Right atrium auricular region (tissue), 2 donors: ENCODE measurements around the gene RARRES2. TPM values are rescaled to one million over a fixed set of nuclear protein-coding genes. Genes with fewer than 3 reads are reported as not detected.

ENCODE experiments used
- DNase-seq: peaks from one replicate; pipeline ENCODE4 v3.0.0-alpha.2; 2019; ENCODE audit warnings: low spot score
- H3K27ac ChIP-seq, 2 donors: fragments of 200-600 bp; sonication (generic); 1 replicate in 1 of 2; 2 replicates in 1 of 2; pipeline ENCODE4 v1.5.1; 2016 to 2019
- H3K27me3 ChIP-seq, 2 donors: fragments of 200-600 bp; sonication (generic); one replicate each; pipeline versions ENCODE4 v1.5.1 to v1.6.0; 2017 to 2019
- H3K36me3 ChIP-seq: fragments of 200-600 bp; sonication (generic); one replicate; pipeline ENCODE4 v1.5.1; 2016
- H3K4me1 ChIP-seq, 2 donors: fragments of 200-600 bp; sonication (generic); one replicate each; pipeline versions ENCODE4 v1.5.1 to v1.6.0; 2017 to 2019
- H3K4me3 ChIP-seq, 2 donors: fragments of 200-600 bp; sonication (generic); 1 replicate in 1 of 2; 2 replicates in 1 of 2; pipeline ENCODE4 v1.5.1; 2017 to 2019; ENCODE audit warnings: mild to moderate bottlenecking in 1 of 2, moderate library complexity in 1 of 2
- H3K9me3 ChIP-seq, 2 donors: fragments of 200-600 bp; sonication (generic); one replicate each; pipeline ENCODE4 v1.5.1; 2019
- CTCF ChIP-seq, 2 donors: fragments of 200-600 bp; sonication (generic); IDR thresholded peaks; one replicate each; pipeline ENCODE4 v1.5.1; 2019; ENCODE audit warnings: antibody characterized with exemption in 2 of 2
- total RNA-seq, 2 donors: library from RNA; depleted of rRNA; stranded (reverse); fragments of >200 nt; gene quantifications; one replicate each; pipeline ENCODE4 v1.1.0, GENCODE V29; 2016

Gene RARRES2
- total RNA-seq, 2 donors from 2014 or later = 105 to 197 TPM

- Histone ChIP-seq H3K27ac (no peak overlapping the region), H3K9me3 (peaks cover 0 to 8% of the 10 kb centered on the region in 2 donors), H3K4me1 (peaks cover 0 to 32% of the 10 kb centered on the region in 2 donors), H3K36me3 (no peaks in the 10 kb centered on the region), H3K27me3 (no peaks in the 10 kb centered on the region), H3K4me3 (no peak overlapping the region)
- DNase-seq = no peak
- no peak for TF ChIP-seq CTCF (IDR thresholded peaks at IDR 0.05)
Observed at GRCh38 chr7:150342121-150342408, 636 bp upstream of the RARRES2 start.

DNA sequence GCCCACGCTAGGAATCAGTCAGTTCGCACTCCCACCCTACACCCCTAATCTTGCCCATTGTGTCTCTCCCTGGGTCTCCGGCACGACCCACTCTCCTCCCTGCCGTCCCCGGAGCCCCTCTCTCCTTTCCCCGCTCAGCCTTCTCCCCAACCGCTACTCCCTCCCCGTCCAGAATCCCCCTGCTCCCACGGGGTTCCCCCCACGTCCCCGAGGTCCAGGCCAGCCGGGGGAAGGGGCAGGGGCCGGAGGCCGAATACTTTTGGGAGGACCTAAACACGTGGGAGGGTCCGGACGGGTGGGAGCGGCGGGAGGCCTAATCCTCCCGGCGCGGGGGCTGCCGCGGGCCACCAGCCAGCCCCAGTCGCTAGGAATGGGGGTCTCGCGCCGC is 560 bp downstream of the RARRES2 start:
- no peaks in the 10 kb centered on the region for H3K27me3 ChIP-seq
- TF ChIP-seq CTCF (IDR thresholded peaks at IDR 0.05) = no peak
- peak overlapping the region; percentile 70 to 71 for H3K27ac ChIP-seq
- no peaks in the 10 kb centered on the region for H3K36me3 ChIP-seq
- peak overlapping the region; percentile 39 to 53 for H3K4me3 ChIP-seq
- no peak for DNase-seq
- H3K9me3 ChIP-seq = peaks cover 0 to 8% of the 10 kb centered on the region in 2 donors
- H3K4me1 ChIP-seq = peaks cover 0 to 38% of the 10 kb centered on the region in 2 donors

DNA sequence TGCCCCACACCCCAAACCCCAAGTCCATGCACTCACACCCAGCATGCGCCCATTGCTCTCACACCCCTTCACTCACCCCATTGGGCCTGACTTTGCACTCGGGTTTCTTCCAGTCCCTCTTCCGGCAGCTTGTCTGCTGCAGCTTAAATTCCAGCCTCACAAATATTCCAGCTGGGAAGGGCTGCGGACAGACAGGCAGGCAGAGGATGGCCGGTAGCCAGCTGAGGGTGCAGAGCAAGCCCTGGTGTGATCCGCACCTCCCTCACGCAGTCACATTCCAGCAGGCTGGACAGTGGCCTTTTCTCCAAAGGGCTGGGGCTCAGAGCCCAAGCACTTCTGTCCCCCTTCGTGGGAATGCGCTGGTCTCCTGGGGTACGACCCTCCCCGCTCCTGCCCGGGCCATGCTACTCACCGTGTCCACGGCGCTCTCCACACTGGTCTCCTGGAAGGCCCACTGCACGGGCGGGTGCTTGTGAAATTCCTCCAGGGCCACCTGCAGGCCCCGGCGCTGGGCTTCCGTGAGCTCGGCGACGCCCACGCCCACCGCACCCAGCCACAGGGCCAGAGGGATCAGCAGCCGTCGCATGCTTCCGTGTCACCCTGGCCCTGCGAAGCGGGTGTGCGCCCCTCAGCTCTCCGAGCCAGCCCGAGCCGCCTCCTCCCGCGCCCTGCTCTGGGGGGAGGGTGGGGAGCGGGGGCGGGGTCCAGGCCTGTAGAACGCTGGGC is 1.2 kb downstream of the RARRES2 start:
- Histone ChIP-seq H3K9me3 (peaks cover 0 to 8% of the 10 kb centered on the region in 2 donors), H3K4me1 (peaks cover 0 to 45% of the 10 kb centered on the region in 2 donors), H3K27ac (peak overlapping the region; percentile 70 to 71), H3K36me3 (no peaks in the 10 kb centered on the region), H3K4me3 (peak overlapping the region; percentile 39 to 53), H3K27me3 (no peaks in the 10 kb centered on the region)
- no peak for DNase-seq
- no peak for TF ChIP-seq CTCF (IDR thresholded peaks at IDR 0.05)

DNA sequence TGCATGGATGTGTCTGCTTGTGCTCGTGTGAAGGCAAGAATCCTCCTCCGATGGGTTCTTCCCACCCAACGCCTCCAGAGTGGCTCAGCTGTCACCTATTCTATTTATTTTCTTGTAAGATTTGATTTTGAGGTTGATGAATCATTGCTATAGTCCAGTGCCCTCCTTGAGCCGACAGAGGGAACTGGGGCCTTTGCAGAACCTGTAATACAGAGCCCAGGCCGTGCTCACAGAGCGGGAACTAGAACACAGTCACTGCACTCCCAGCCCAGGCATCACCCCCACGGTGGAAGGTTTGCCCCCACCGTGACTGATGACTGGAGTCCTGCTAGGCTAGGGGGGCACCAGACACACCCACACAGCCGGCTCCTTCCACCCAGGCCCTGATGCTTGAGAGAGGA is 2.0 kb downstream of the RARRES2 start:
- TF ChIP-seq CTCF (IDR thresholded peaks at IDR 0.05) = no peak
- H3K36me3 ChIP-seq = no peaks in the 10 kb centered on the region
- no peak overlapping the region for H3K4me3 ChIP-seq
- peaks cover 0 to 45% of the 10 kb centered on the region in 2 donors for H3K4me1 ChIP-seq
- DNase-seq = no peak
- peaks cover 0 to 6% of the 10 kb centered on the region in 2 donors for H3K9me3 ChIP-seq
- H3K27me3 ChIP-seq = no peaks in the 10 kb centered on the region
- no peak overlapping the region for H3K27ac ChIP-seq

- H3K36me3 ChIP-seq = no peaks in the 10 kb centered on the region
- no peak for DNase-seq
- TF ChIP-seq CTCF (IDR thresholded peaks at IDR 0.05) = no peak
- no peaks in the 10 kb centered on the region for H3K9me3 ChIP-seq
- no peak overlapping the region for H3K4me3 ChIP-seq
- H3K4me1 ChIP-seq = peaks cover 0 to 45% of the 10 kb centered on the region in 2 donors
- H3K27me3 ChIP-seq = no peaks in the 10 kb centered on the region
- H3K27ac ChIP-seq = no peak overlapping the region
Observed at GRCh38 chr7:150338166-150338829, 3.1 kb downstream of the RARRES2 start.
